ENCODE results near the gene UNC5A.

GRCh38 chr5:176802116-176802784, 8.1 kb upstream of the UNC5A start:
- TF ChIP-seq GATA3 (IDR thresholded peaks at IDR 0.05; ENCODE audit: low read depth, low read length): no peak
- no peak for TF ChIP-seq GATA2 (IDR thresholded peaks at IDR 0.05; ENCODE audit: low read depth, low read length)
